LoVo (cell line): ENCODE results near the gene DNASE1L1.

ENCODE experiments used
- DNase-seq: peaks from one replicate; pipeline ENCODE4 v3.0.0-alpha.2; 2016; ENCODE audit warnings: low spot score

The DNASE1L1 gene, protein sequence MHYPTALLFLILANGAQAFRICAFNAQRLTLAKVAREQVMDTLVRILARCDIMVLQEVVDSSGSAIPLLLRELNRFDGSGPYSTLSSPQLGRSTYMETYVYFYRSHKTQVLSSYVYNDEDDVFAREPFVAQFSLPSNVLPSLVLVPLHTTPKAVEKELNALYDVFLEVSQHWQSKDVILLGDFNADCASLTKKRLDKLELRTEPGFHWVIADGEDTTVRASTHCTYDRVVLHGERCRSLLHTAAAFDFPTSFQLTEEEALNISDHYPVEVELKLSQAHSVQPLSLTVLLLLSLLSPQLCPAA

DNA sequence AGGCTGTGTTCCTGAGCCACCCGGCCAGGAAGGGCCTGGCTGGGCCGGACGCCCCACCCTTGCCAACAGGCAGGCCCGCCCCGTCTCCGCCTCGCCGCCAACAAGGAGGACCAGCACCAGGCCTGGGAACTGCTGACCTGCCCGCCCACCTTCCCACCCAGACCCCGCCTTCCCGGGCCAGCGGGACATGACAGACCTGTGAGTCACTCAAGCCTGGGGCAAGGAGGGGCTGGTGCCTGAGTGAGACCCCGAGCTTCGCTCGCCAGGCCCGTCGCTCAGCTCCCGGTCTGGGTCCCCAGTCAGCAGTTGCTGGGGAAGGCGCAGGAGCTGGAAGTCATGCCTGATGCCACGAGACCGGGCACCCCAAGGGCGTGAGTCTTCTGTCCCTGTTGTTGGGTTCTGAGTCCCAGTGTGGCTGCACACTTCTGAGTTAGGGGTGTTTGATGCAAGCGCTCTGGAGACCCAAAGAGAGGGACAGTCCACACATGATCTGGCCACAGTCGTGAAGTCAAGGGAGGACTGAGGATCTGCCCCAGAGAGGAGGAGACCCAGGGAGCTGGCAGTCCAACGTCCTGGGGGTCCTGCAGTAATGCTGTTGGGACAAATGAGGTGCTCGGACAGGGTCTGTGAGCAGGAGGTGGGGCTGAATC lies at the start of gene DNASE1L1:
DNASE1L1 (minus strand) TSS at position 33 of the 650 bp plus-strand sequence. CDS start 3,686 bp downstream, outside the sequence.
- DNase-seq, result peak; percentile 79

DNA sequence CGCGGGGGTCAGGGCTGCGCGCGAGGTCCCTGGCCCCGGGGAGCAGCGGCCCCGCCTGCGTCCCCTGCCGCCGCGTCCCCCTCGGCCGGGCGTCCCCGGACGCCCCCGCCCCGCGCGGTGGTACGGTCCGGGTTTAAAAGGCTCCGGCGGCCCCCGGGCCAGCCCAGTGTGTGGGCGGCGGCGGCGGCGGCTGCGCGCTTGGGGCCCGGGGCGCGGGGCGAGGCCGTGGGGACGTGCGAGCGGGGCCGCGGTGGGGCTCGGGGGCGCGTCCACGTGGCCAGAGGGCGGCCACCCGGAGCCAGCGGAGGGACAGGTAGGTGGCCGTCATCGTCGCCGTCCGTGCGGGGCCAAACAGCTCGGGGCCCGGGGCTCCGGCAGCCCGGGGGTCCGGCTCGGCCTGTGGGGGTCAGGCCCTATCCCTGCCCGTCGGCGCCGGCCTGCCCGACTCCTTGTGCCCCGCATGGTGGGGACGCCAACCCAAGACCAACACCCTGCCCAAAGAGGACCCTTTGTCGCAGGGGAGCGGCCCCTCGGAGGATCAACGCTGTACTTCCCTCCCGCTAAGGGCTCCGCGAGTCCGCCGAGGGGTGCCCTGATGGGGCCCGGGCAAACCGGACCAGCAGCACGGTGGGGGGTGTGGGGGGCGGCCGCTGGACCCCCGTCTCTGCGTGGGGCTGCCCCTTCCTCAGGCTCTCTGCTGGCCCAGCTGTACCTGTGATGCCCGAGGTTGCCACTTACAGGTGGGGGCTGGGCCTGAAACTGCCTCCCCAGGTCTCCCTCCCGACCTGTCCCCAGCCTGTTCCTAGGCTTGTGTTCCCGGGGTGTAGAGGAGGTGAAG lies 49.3 kb upstream of the DNASE1L1 start, which contains the start of gene PLXNA3:
PLXNA3 (plus strand) TSS at position 166 of the 838 bp plus-strand sequence. CDS start 1,903 bp downstream, outside the sequence.
- DNase-seq, result peak; percentile 47

DNA sequence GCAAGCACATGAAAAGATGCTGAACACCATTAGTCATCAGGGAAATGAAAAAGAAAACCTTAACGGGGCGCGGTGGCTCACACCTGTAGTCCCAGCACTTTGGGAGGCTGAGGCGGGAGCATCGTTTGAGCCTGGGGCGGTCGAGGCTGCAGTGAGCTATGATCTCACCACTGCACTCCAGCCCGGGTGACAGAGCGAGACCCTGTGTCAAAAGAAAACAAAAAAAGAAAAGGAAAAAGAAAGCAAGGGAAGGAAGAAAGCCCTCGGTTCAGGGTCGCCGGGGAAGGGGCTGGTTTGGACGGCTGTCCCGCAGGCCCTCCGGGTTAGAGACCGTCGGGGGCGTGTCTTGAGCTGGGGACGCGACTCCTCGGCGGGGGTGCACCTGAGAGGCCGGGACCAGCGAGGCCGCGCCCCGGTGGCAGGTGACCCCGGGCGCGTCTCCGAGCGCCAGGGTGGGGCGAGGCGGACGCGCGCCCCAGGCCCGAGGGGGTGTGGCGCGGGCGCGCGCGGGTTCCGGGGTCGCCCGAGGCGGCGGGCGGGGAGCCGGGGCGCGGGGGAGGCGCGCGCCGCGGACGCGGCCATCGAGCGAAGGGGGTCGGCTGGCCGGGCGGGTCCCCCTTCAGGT lies 48.5 kb upstream of the DNASE1L1 start:
- peak; percentile 56 for DNase-seq

DNA sequence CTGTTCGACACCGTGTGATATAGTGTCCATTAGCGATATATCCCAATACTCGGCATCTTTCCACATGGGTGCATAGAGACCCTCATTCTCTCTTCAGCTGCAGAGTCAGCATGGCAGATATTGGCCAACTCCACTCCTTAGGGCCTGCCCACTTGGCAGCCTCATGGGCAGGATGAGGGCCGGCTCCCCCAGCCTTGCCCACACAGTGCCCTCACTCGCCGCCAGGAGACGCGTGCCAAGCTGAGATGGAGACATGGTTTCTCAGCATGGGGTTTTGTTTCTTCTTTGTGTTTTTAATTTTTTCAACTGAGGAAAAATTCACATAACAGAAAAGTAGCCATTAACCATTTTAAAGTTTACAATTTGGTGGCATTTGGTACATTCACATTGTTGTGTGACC lies 43.8 kb upstream of the DNASE1L1 start:
- DNase-seq, result no peak

DNA sequence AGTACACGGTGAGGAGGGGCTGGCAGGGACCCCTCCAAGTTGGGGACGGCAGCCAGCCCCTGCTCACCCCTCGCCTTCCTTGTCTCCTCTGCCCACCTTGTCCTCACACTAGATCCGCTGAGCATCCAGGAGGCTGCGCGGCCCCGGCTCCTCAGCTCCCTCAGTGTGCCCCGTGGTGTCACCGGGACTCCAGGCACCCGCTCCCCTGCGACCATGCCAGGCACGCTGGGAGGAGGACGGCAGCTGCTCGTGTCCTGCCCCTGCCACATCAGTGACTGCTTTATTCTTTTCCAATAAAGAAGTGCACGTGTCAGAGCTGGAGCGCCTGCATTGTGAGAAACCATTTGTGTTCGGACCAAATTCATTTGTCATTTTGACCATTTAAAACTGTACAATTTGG lies 41.3 kb upstream of the DNASE1L1 start:
- DNase-seq, result no peak

DNA sequence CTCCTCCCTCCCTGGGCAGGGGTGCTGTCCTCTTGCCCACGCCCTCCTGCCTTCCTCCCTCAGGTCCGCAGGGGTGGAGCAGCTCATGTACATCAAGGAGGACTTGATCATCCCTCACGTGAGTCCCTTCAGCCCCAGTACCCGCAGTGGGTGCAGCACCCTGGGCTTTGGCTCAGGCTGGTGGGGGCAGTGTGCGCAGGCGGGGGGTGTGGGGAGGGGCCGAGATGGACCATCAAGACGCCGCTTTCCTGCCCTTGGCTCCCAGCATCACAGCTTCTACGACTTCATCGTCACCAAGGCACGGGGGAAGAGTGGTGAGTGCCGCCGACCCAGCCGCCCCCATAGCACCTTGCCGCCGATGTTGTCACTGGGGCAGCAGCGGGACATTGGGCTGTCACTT lies 40.6 kb upstream of the DNASE1L1 start:
- DNase-seq, result no peak

DNA sequence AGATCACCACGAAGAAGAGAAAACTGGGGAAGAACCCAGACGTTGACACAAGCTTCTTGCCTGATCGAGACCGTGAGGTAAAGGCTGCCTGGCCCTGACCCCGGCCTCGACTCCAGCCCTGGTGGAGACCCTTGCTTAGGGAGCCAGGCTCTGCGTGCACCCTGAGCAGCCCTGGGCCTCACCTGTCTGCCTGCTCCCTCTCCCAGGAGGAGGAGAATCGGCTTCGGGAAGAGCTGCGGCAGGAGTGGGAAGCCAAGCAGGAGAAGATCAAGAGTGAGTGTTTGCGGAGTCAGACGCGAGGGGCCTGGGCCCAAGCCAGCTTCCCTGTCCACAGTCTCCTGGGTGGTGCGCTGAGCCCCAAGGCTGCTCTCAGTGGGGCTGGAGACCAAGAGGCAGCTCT lies 39.4 kb upstream of the DNASE1L1 start:
- no peak for DNase-seq

DNA sequence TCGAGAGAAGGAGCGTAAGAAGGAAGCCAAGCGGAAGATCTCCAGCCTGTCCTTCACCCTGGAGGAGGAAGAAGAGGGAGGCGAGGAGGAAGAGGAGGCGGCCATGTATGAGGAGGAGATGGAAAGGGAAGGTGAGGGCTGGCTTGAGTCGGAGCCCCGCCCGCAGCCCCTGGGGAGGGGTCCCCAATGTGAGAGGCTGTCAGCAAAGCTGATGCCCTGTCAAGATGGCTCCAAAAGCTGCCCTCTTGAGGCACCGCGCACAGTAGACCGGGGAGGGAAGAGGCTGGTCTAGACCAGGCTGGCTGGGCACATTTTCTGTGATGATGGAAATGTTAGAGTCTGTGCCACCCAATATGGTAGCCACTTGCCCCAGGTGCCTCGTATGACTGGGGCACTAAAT lies 37.4 kb upstream of the DNASE1L1 start:
- no peak for DNase-seq

DNA sequence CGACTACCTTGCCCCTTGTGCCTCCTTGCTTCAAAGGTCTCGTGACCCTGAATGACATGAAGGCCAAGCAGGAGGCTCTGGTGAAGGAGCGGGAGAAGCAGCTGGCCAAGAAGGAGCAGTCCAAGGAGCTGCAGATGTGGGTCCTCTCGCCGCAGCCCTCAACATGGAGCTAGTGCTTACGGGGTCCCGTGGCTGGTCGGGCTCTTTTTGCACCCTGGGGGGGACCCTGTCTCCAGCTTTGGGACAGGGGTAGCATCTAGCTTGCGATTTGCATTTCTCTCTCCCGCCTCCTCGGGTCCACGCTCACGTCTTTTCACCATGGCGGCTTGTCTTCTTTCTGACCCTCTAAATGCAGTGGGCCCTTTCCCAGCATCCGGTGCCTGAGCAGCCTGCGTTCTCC lies 36.7 kb upstream of the DNASE1L1 start:
- no peak for DNase-seq

DNA sequence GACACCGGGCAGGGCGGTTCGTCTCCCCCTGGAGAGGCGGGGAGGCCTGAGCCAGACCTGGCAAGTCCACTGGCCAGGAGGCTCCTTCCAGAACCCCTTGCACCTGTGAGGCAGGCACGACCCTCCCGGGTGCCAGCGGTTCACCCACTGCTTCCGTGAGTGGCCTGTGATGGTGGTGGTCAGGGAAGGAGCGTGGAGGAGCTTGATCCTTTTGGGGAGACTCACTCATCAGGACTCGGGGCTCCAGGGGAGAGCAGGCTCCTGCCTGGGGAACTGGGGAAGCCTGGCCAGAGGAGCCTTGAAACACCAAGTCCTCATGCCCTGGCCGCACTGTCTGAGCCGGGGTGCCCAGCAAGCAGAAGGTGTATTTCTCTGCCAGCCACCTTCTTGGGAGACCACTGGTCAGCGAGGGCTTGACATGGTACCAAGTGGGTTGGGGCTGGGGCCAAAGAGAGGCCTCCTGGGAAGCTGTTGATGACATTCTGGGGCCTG lies 35.7 kb upstream of the DNASE1L1 start:
- DNase-seq, result no peak

DNA sequence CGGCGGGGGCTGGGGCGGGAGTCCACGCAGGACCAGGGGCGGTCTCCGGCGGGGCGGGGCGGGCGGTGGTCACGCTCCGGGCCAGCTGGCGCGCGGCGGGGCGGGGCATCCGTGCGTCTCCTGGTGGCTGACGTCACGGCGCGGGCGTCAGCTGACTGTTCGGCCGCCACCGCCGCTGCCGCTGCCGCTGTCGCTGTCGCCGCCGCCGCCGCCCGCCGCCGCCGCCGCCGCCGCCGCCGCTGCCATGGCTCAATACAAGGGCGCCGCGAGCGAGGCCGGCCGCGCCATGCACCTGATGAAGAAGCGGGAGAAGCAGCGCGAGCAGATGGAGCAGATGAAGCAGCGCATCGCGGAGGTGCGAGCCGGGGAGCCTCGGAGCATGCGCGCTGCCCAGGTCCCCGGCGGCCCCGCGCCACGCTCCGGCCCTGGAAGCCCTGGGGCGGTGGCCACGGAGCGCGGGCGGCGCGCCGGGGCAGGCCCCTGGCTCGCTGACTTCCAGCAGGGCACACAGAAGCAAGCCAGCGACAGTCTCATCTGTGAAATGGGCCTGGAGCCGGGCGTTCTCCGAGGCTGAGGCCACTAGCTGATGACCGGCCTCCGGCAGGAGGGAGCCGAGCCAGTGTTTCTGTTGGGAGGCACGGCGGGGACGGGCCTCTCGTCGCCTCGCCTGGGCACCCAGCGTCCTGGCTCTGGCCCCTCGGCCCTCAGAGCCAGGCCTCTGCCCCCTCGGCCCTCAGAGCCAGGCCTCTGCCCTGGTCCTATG lies 35.1 kb upstream of the DNASE1L1 start, which contains the start of gene FAM50A:
FAM50A (plus strand) TSS at position 150 of the 763 bp plus-strand sequence; CDS start at position 245, 95 bp downstream.
- DNase-seq, result peak; percentile 66

DNA sequence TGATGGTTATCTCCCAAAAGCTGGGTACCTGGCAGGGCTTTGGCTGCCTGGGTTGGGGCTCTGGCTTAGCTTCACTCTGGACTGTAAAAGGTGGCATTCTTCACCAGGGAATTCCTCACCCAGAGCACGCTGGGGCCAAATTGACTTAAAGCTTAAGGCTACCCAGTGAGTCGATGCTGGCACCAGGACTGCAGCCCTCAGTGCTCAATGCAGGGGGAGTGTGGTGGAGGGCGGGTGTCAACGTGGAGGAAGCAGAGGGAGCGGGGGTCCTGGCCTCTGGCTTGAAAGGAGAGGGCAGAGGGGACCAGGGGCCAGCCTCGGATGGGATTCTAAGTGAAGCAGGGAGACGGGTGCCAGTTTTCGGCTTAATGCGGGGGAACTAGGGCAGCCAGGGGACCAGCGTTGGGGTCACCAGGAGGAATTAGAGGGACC lies 34.4 kb upstream of the DNASE1L1 start:
- DNase-seq, result no peak

DNA sequence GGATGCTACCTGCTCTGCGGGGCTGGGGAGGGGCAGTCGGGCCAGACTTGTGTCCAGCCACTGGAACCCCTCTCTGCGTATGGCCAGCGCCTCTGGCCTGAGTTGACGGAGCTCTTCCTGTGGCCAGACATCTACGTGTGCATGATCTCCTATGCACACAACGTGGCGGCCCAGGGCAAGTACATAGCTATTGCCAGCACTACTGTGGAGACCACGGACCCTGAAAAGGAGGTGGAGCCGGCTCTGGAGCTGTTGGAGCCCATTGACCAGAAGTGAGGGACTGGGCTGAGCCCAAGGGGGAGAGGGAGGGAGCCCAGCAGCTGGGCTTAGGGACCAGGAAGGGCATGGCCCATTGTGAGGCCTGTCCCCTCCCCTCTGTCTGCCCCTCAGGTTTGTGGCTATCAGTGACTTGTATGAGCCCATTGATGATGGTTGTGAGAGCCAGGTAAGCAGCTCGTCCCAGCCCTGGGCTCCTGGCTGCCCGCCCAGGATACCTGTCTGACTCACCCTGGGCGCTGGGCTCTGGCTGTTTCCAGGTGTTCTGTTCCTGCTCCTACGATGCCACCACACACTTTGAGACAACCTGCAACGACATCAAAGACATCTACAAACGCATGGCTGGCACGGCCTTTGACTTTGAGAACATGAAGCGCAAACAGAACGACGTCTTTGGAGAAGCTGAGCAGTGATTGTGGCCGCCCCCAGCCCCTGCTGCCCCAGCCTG lies 33.1 kb upstream of the DNASE1L1 start:
- no peak for DNase-seq

DNA sequence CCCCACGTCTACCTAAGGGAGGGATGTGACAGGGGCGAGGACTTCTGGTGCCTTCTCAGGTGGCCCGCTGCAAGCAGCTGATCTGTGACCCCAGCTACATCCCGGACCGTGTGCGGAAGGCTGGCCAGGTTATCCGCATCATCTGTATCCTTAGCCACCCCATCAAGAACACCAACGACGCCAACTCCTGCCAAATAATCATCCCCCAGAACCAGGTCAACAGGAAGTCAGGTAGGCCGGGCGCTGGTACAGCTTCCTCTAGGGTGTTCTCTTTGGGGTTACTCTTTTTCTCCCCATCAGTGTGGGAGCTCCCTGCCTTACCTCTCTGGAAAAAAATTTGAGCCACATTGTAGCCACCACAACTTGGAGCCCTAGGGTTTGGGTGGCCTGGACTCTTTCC lies 32.5 kb upstream of the DNASE1L1 start:
- DNase-seq, result no peak

DNA sequence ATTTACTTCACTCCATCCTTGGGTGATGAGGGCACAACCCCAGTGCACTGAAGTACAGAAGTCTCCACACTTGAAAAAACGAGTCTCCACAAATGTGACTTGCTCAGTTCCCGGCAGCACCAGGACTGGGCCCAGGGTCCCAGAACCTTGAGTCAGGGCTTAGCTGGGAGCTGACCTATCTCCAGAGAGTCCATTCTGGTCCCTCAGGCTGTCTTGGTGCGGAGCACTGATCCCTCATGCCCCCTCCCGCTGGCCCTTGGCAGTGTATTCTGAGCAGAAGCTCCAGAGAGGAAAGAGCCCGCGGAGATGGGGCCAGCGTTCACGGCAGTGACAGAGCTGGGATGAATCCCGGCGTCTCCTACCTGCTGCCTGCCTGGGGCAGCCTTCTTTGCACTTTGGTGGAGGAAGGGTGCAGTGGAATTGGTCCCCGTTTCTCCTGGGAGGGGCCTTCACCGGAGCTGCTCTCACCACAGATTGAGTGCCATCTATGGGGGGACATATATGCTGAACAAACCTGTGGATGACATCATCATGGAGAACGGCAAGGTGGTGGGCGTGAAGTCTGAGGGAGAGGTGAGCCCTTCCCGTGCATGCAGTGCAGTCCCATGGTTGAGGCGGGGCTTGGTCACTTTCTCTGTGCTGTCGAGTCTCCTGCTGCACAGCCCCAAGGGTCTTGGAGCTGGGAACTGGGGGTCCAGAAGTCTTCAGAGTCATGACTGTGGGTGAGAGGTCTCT lies 31.7 kb upstream of the DNASE1L1 start:
- DNase-seq, result no peak

DNA sequence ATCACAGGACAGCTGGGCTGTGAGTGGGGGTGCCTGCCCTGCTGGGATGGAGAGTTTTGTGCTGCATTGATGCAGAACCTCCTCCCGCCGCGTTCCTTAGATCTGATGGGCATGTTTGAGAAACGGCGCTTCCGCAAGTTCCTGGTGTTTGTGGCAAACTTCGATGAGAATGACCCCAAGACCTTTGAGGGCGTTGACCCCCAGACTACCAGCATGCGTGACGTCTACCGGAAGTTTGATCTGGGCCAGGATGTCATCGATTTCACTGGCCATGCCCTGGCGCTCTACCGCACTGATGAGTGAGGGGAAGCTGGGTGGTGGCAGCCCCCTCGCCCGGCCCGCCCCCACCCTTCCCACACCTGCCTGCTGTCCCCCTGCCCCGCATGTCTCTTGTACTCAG lies 30.8 kb upstream of the DNASE1L1 start:
- DNase-seq, result no peak

DNA sequence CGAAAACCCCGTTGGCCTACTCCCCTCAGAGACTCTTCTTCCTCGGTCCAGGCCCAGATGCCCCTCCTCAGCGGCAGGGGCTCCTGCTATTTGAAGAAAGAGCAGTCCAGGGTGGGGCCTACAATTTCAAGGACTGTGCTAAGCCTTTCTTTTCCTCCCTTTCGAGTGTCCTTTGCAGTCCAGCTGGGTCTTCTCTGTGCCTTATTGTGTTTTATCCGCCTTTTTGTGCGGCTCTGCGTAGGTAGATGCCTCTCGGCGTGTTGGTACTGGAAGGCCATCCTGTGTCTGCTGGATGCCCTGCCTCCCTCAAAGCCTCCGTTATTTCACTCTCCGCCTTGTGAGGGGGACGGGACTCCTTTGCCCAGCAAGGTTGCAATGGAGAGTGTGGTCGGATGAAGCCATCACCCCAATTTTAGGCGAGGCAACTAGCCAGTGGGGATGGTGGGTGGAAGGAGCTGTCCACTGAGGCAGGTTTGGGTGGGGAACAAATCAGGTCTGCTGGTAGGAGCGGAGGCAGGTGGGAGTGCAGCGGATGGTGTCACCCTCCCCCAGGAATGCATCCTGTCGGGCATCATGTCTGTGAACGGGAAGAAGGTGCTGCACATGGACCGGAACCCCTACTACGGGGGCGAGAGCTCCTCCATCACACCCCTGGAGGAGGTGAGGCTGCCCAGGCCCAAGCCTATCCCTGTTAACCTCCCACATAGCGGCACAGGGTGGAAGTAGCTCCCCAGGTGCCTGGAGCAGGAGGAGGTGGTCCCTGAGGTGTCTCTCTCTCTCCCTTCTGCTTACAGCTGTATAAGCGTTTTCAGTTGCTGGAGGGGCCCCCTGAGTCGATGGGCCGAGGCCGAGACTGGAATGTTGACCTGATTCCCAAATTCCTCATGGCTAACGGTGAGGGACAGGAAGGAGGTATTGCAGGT lies 29.2 kb upstream of the DNASE1L1 start:
- DNase-seq, result no peak

DNA sequence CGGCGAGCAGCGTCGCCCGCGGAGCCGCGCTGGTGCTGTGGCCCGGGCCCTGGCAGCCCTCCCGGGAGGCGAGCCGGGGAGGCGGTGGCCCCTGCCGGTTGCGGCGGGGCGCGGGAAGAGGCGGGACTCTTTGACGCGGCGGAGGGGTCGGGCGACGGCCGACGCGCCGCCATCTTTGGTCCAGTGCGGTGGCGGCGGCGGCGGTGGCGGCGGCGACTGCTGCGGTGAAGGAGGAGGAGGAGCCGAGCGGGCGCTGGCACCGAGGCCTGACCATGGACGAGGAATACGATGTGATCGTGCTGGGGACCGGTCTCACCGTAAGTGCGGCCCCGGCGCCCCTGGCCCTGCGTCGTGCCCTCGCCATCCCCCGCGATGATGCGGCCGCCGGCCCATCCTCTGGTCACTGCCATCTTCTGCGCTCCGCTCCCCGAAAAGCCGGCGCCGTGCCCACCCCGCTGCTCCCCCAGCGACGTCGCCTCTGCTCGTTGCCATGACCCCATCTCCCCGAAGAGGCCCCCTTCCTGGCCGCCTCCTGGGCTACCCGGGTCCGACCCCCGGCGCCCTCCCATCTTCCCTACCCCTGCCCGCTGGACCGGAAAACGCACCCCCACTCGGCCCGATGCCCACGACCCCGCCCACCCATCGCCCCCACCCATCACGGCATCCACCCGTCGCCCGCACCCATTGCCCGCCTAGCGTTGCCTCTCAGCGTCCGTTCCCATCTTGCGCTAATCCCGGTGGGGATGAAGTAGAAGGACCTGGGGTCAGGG lies 28.1 kb upstream of the DNASE1L1 start, which contains the start of gene GDI1:
GDI1 (plus strand) TSS at position 172 of the 770 bp plus-strand sequence; CDS start at position 273, 101 bp downstream.
- DNase-seq, result peak; percentile 42
